Cortex of kidney (tissue), 1 donor: ENCODE data around the gene TMEM106C.

Source experiments
- DNase-seq: peaks from one replicate; lab custom pipeline; 2025; lab: John Stamatoyannopoulos, UW

The TMEM106C gene

GRCh38 chr12:48016373-48017020 lies 53.1 kb downstream of the TMEM106C start:
- no peak for DNase-seq

DNA sequence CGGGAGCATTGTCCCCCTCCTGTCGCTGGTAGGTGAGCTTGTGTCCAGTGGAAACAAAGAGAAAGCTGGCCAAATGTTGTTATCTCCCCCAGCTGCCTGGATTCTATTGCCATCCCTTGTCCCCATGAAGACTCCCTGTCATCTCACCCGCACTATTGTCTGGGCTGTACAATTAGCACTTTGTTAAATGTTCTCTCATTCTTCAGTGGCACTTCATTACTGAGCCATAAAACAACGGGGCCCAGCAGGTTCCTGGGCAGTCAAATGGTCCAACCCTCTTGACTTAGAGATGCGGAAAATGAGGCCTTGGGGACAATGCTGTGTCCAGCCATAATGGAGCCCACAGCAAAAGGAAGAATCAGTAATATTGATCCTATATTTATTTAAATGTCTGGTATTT lies 54.1 kb downstream of the TMEM106C start:
- no peak for DNase-seq

DNA sequence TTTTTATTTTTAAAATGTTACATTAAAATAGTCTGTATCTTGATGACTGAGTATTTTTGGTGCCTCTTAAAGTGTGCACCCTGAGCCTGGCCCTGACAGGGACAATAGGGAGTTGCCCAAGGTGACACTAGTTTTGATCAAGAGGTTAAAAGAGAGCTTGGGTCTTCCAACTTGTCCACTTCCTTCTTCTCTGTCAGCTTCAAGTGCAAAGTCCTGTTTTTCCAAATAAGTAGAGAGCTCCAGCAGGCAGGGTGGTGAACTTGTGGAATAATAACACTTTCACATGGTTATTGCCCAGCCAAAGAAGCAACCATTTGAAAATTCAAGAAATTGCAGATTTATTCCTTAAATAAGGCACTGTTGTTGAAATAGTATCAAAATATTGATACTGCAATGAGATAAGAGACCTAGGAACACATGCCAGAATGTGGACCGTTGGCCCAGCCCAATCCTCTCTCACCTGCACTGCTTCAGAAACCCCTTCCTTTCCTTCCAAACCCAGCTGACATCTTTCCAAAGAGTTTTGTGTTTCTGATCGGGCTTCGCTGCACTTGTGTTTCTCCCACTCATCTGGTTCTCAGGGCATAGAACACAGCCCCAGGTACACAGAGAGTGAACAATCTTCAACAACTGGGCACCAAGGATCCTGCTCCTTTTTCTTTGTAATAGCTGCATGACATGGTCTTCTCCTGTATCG lies 54.7 kb downstream of the TMEM106C start:
- no peak for DNase-seq
